HEK293 (cell line): ENCODE data around the gene ADAMTS20.

Source experiments
- CTCF ChIA-PET: fragments of 350-600 bp; formaldehyde crosslinking; extraction: SDS; loops from one replicate; lab custom pipeline; 2021; ENCODE audit warnings: antibody characterized with exemption; lab: Yijun Ruan, JAX
- POLR2A ChIA-PET: fragments of 300-600 bp; formaldehyde crosslinking; extraction: SDS; loops from one replicate; lab custom pipeline; 2020; ENCODE audit warnings: antibody characterized with exemption, inconsistent platforms; lab: Yijun Ruan, JAX
- H3K27ac ChIP-seq: fragments of 200-500 bp; sonication (Bioruptor generic); 2 replicates; pipeline ENCODE4 v1.5.1; 2014; ENCODE audit warnings: low read depth, low read length, control low read depth, inconsistent platforms; ENCODE audit errors: extremely low read depth
- H3K36me3 ChIP-seq, 2 experiments: fragments of 200-500 bp in 1 of 2; sonication (Bioruptor generic) in 1 of 2; 1 replicate in 1 of 2; 2 replicates in 1 of 2; pipeline ENCODE4 v1.5.1; 2014 to 2017; ENCODE audit warnings: inconsistent platforms in 2 of 2, low read length in 2 of 2; ENCODE audit not compliant: control insufficient read depth in 2 of 2, insufficient read depth in 1 of 2
- H3K4me1 ChIP-seq: fragments of 200-500 bp; sonication (Bioruptor generic); 2 replicates; pipeline ENCODE4 v1.5.1; 2014; ENCODE audit warnings: mild to moderate bottlenecking, low read length, inconsistent platforms; ENCODE audit not compliant: control insufficient read depth, insufficient read depth
- H3K4me3 ChIP-seq: 2 replicates; pipeline ENCODE4 v1.5.1; 2011; ENCODE audit warnings: low read depth, mild to moderate bottlenecking, control low read depth, low read length, moderate library complexity
- H3K9me3 ChIP-seq: fragments of 200-500 bp; sonication (Bioruptor generic); 2 replicates; pipeline ENCODE4 v1.5.1; 2014; ENCODE audit warnings: low read depth, low read length, inconsistent platforms; ENCODE audit not compliant: control insufficient read depth, insufficient read depth
- GFI1B ChIP-seq: fragments of 450-650 bp; formaldehyde crosslinking; IDR thresholded peaks from 2 replicates; pipeline ENCODE4 v1.5.1; 2016; ENCODE audit warnings: missing biosample characterization, missing genetic modification characterization
- MEIS1 ChIP-seq: sonication (generic); formaldehyde crosslinking; IDR thresholded peaks from 2 replicates; pipeline ENCODE4 v1.8.1; 2022; ENCODE audit warnings: missing genetic modification reagents, mild to moderate bottlenecking, borderline replicate concordance
- TCF7L2 ChIP-seq: IDR thresholded peaks from 2 replicates; pipeline ENCODE4 v1.6.1; 2011; ENCODE audit warnings: low read depth, mild to moderate bottlenecking, inconsistent platforms, low read length, moderate library complexity, borderline replicate concordance
- YY1 ChIP-seq: fragments of 450-650 bp; formaldehyde crosslinking; IDR thresholded peaks from 2 replicates; pipeline ENCODE4 v1.5.1; 2018; ENCODE audit warnings: missing biosample characterization, missing genetic modification characterization
- ZBTB6 ChIP-seq: fragments of 450-650 bp; formaldehyde crosslinking; IDR thresholded peaks from 2 replicates; pipeline ENCODE4 v1.5.1; 2017; ENCODE audit warnings: missing biosample characterization, missing genetic modification characterization
- ZNF362 ChIP-seq: fragments of 450-650 bp; formaldehyde crosslinking; IDR thresholded peaks from 2 replicates; pipeline ENCODE4 v1.5.1; 2016; ENCODE audit warnings: missing biosample characterization, missing genetic modification characterization
- ZNF391 ChIP-seq: fragments of 450-650 bp; formaldehyde crosslinking; IDR thresholded peaks from 2 replicates; pipeline ENCODE4 v1.5.1; 2016; ENCODE audit warnings: low read depth, missing biosample characterization, missing genetic modification characterization, borderline replicate concordance
- ZNF501 ChIP-seq: fragments of 450-650 bp; formaldehyde crosslinking; IDR thresholded peaks from 2 replicates; pipeline ENCODE4 v1.5.1; 2016; ENCODE audit warnings: missing biosample characterization, missing genetic modification characterization
- ZNF596 ChIP-seq: fragments of 450-650 bp; IDR thresholded peaks from 2 replicates; pipeline ENCODE4 v1.5.0; 2018; ENCODE audit warnings: missing biosample characterization, mild to moderate bottlenecking, missing genetic modification characterization, moderate library complexity
- ZNF670 ChIP-seq: fragments of 450-650 bp; formaldehyde crosslinking; IDR thresholded peaks from 2 replicates; pipeline ENCODE4 v1.5.1; 2016; ENCODE audit warnings: missing biosample characterization, missing genetic modification characterization, low read depth
- ZNF707 ChIP-seq: fragments of 450-650 bp; formaldehyde crosslinking; IDR thresholded peaks from 2 replicates; pipeline ENCODE4 v1.5.1; 2016; ENCODE audit warnings: missing biosample characterization, missing genetic modification characterization
- ZNF843 ChIP-seq: fragments of 450-650 bp; formaldehyde crosslinking; IDR thresholded peaks from 2 replicates; pipeline ENCODE4 v1.5.1; 2016; ENCODE audit warnings: missing biosample characterization, missing genetic modification characterization
- TF ChIP-seq, protein P1 (sequence below): fragments of 450-650 bp; formaldehyde crosslinking; IDR thresholded peaks from 2 replicates; pipeline ENCODE4 v1.5.1; 2017; ENCODE audit warnings: missing biosample characterization, missing genetic modification characterization
- TF ChIP-seq, protein P2 (sequence below): fragments of 450-650 bp; formaldehyde crosslinking; IDR thresholded peaks from 2 replicates; pipeline ENCODE4 v1.5.1; 2016; ENCODE audit warnings: missing biosample characterization, missing genetic modification characterization

ADAMTS20 gene

GRCh38 chr12:43316520-43316919 lies 235.5 kb downstream of the ADAMTS20 start:
- POLR2A ChIA-PET = no interaction called here
- Histone ChIP-seq H3K4me3 (no peak overlapping the region), H3K36me3 (no peaks in the 10 kb centered on the region), H3K9me3 (no peaks in the 10 kb centered on the region), H3K4me1 (peaks cover 16% of the 10 kb centered on the region), H3K27ac (no peak overlapping the region)
- CTCF ChIA-PET = no interaction called here
- TF ChIP-seq, protein P1, sequence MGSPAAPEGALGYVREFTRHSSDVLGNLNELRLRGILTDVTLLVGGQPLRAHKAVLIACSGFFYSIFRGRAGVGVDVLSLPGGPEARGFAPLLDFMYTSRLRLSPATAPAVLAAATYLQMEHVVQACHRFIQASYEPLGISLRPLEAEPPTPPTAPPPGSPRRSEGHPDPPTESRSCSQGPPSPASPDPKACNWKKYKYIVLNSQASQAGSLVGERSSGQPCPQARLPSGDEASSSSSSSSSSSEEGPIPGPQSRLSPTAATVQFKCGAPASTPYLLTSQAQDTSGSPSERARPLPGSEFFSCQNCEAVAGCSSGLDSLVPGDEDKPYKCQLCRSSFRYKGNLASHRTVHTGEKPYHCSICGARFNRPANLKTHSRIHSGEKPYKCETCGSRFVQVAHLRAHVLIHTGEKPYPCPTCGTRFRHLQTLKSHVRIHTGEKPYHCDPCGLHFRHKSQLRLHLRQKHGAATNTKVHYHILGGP (tag by site-specific recombination) = peak; percentile 10; the same call in 1 of the 2 replicates
- no peak for TF ChIP-seq ZNF391
- TF ChIP-seq GFI1B (tag by site-specific recombination) = no peak

- H3K36me3 ChIP-seq = no peaks in the 10 kb centered on the region
- peaks cover 16% of the 10 kb centered on the region for H3K4me1 ChIP-seq
- POLR2A ChIA-PET = no interaction called here
- CTCF ChIA-PET = no interaction called here
- no peak overlapping the region for H3K27ac ChIP-seq
- no peak for TF ChIP-seq ZNF843
- TF ChIP-seq, protein P1 (tag by site-specific recombination) = peak; percentile 83
- TF ChIP-seq YY1 = no peak
- no peak for TF ChIP-seq ZBTB6 (tag by site-specific recombination)
- no peak for TF ChIP-seq ZNF362 (tag by site-specific recombination)
- H3K4me3 ChIP-seq = no peak overlapping the region
- H3K9me3 ChIP-seq = no peaks in the 10 kb centered on the region
Observed at GRCh38 chr12:43315961-43316360, 236.0 kb downstream of the ADAMTS20 start.

DNA sequence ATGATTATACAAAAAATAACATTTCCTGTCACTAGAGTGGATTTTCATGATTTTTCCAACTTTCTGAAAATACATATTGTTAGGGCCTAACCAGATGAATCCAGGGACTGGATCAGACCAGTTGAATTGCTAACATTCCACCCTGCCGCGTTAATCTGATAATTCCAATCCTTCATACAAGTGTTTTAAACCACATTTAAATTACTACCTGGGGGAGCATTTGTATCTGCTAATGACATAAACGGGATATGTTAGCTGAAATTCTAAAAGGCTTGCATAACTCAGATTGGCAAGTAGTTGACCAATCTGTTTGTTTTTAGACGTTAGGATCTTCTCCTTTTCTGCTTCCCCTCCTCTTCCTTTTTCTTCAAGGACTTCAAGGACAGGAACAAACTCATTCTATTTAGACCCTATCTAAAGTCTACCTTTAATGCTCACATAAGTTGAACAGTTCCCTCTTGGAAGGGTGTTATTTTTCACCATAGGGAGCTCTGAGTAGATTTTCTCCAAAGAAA lies 239.0 kb downstream of the ADAMTS20 start:
- no peak for TF ChIP-seq ZNF707 (tag by site-specific recombination)
- TF ChIP-seq ZNF670 (tag by site-specific recombination) = no peak
- no peak for TF ChIP-seq TCF7L2
- TF ChIP-seq ZNF501 (tag by site-specific recombination) = no peak
- TF ChIP-seq MEIS1 (CRISPR knock-in tag) = no peak
- TF ChIP-seq ZNF843 = no peak
- no peak for TF ChIP-seq ZNF596 (tag by site-specific recombination)
- TF ChIP-seq, protein P2, sequence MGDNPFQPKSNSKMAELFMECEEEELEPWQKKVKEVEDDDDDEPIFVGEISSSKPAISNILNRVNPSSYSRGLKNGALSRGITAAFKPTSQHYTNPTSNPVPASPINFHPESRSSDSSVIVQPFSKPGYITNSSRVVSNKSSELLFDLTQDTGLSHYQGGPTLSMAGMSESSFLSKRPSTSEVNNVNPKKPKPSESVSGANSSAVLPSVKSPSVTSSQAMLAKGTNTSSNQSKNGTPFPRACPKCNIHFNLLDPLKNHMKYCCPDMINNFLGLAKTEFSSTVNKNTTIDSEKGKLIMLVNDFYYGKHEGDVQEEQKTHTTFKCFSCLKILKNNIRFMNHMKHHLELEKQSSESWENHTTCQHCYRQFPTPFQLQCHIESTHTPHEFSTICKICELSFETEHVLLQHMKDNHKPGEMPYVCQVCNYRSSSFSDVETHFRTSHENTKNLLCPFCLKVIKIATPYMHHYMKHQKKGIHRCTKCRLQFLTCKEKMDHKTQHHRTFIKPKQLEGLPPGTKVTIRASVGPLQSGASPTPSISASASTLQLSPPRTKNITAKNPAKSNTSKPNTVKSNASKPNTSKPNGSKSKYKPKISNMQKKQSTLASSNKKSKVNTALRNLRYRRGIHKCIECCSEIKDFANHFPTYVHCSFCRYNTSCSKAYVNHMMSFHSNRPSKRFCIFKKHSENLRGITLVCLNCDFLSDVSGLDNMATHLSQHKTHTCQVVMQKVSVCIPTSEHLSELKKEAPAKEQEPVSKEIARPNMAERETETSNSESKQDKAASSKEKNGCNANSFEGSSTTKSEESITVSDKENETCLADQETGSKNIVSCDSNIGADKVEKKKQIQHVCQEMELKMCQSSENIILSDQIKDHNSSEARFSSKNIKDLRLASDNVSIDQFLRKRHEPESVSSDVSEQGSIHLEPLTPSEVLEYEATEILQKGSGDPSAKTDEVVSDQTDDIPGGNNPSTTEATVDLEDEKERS = no peak
- TF ChIP-seq, all 188 proteins: peak for 0
- no peak overlapping the region for H3K27ac ChIP-seq
- CTCF ChIA-PET = no interaction called here
- POLR2A ChIA-PET = no interaction called here
- H3K4me3 ChIP-seq = no peak overlapping the region
- H3K9me3 ChIP-seq = no peaks in the 10 kb centered on the region
- peaks cover 16% of the 10 kb centered on the region for H3K4me1 ChIP-seq
- no peaks in the 10 kb centered on the region for H3K36me3 ChIP-seq
